ENCODE results near the gene RBL1. TPM values are rescaled to one million over a fixed set of nuclear protein-coding genes. Genes with fewer than 3 reads are reported as not detected.
"Not testable (repeated sequence)": the region's sequence is repeated elsewhere in the genome, so short reads cannot be mapped to it uniquely, and the experiment has no call there.

Gene RBL1
- total and polyA plus RNA-seq, 9 donors, result 3.0 to 11.1 (median 7.5) TPM

- 89 to 93% (median 92%) methylated on average over 5 of the region's 5 CpGs for WGBS, 3 donors
- intact Hi-C loops (cut with DNase I), result no loop called here
- H3K27ac ChIP-seq, result no peak overlapping the region
- no peaks in the 10 kb centered on the region for H3K9me3 ChIP-seq
- H3K27me3 ChIP-seq, result no peaks in the 10 kb centered on the region
- DNase-seq, result no peak
- TF ChIP-seq POLR2A (IDR thresholded peaks at IDR 0.05) (no peak), CTCF (IDR thresholded peaks at IDR 0.05) (no peak), EP300 (IDR thresholded peaks at IDR 0.05) (no peak)
- no peaks in the 10 kb centered on the region for H3K36me3 ChIP-seq
- no peak overlapping the region for H3K4me3 ChIP-seq
- H3K4me1 ChIP-seq (ENCODE audit: insufficient read depth), result no peaks in the 10 kb centered on the region
These were observed 128.2 kb downstream of the RBL1 start for GRCh38 chr20:36967636-36968035.

GRCh38 chr20:36966965-36967364 lies 128.8 kb downstream of the RBL1 start:
- H3K4me1 ChIP-seq (ENCODE audit: insufficient read depth); DNase-seq; H3K27me3 ChIP-seq; H3K27ac ChIP-seq; H3K36me3 ChIP-seq; H3K4me3 ChIP-seq; intact Hi-C loops (cut with DNase I); H3K9me3 ChIP-seq: not testable (repeated sequence)
- 88 to 94% (median 91%) methylated on average over 3 of the region's 3 CpGs for WGBS, 3 donors

- H3K36me3 ChIP-seq; H3K4me1 ChIP-seq (ENCODE audit: insufficient read depth); H3K4me3 ChIP-seq; H3K27me3 ChIP-seq; DNase-seq; intact Hi-C loops (cut with DNase I); H3K27ac ChIP-seq; H3K9me3 ChIP-seq: not testable (repeated sequence)
- WGBS, 3 donors, result 83 to 85% (median 84%) methylated on average over 9 of the region's 9 CpGs
These were observed 133.3 kb downstream of the RBL1 start for GRCh38 chr20:36962354-36962941.

- Histone ChIP-seq H3K36me3 (no peaks in the 10 kb centered on the region), H3K4me3 (no peak overlapping the region), H3K27ac (no peak overlapping the region), H3K9me3 (no peaks in the 10 kb centered on the region), H3K27me3 (no peaks in the 10 kb centered on the region), H3K4me1 (ENCODE audit: insufficient read depth) (peaks cover 4% of the 10 kb centered on the region)
- no peak for TF ChIP-seq CTCF (IDR thresholded peaks at IDR 0.05)
- no peak for TF ChIP-seq POLR2A (IDR thresholded peaks at IDR 0.05)
- TF ChIP-seq EP300 (IDR thresholded peaks at IDR 0.05), result no peak
- WGBS, 3 donors, result 70 to 72% (median 70%) methylated on average over 4 of the region's 4 CpGs
- DNase-seq, result no peak
- intact Hi-C loops (cut with DNase I), result no loop called here
These were observed 136.6 kb downstream of the RBL1 start for GRCh38 chr20:36959242-36959641.

GRCh38 chr20:36957875-36958667 lies 137.7 kb downstream of the RBL1 start:
- WGBS, 3 donors, result 88 to 93% (median 89%) methylated on average over 10 of the region's 10 CpGs
- intact Hi-C loops (cut with DNase I), result no loop called here

More at GRCh38 chr20:36957875-36958667, 137.7 kb downstream of the RBL1 start:
- no peaks in the 10 kb centered on the region for H3K36me3 ChIP-seq
- TF ChIP-seq EP300 (IDR thresholded peaks at IDR 0.05), result no peak
- no peak for TF ChIP-seq CTCF (IDR thresholded peaks at IDR 0.05)
- no peak for TF ChIP-seq POLR2A (IDR thresholded peaks at IDR 0.05)
- H3K4me3 ChIP-seq, result no peak overlapping the region
- no peak overlapping the region for H3K27ac ChIP-seq
- no peaks in the 10 kb centered on the region for H3K27me3 ChIP-seq
- peaks cover 4% of the 10 kb centered on the region for H3K4me1 ChIP-seq (ENCODE audit: insufficient read depth)
- no peaks in the 10 kb centered on the region for H3K9me3 ChIP-seq
- DNase-seq, result no peak

Data from ovary (tissue), 9 donors.